COLO668 (cell line): ENCODE results near the gene SLC25A17.
A peak's percentile ranks its signal among the peaks of the same experiment; 100 is the strongest.
"Not testable (repeated sequence)": the region's sequence is repeated elsewhere in the genome, so short reads cannot be mapped to it uniquely, and the experiment has no call there.

ENCODE experiments used
- DNase-seq: peaks from one replicate; lab custom pipeline; 2025; ENCODE audit not compliant: unreplicated experiment; lab: John Stamatoyannopoulos, UW

Gene SLC25A17

DNA sequence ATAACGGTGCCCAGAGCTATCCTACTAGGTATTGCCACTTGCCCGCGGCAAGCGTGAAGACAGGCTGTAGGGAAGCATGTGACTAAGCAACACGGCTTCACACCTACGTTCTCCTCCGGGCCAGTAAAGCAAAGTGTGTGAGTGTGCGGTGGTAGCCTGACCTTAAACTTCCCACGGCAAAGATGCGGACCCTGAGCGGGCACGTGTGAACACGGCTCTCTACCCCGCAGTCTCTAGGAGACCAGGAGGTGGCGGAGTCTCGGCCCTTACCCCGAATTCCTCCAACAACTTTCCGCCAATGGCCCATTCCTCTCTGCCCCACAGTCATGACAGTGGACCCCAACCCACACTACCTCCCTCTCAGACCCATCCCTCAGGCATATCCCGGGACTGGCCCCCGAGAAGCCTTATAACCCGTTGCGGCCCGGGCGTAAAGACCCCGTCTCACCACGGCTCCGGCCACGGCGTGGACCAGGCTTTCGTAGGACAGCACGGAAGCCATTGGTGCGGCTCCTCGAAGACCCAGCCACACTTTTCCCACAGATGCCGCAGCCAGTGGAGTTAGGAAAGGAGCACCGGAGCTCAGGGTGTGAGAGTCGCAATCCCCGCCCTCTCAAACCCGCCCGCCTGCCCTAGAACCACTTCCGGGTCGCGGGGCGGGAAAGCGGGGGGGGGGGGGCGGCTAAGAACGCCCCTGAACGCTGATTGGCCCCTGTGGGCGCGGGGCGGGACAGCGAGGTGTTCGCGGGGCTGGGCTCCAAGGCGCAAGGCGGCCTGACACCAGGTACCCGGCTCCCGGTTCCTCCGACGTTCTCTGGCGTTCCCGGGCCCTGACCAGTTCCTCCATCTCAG, at the start of gene SLC25A17:
Gene SLC25A17 (minus strand): TSS at position 600 of the 852 bp plus-strand sequence. CDS start 98 bp downstream, at position 502.
- peak; percentile 94 for DNase-seq

GRCh38 chr22:40868379-40868778, 49.2 kb upstream of the SLC25A17 start:
- DNase-seq, result not testable (repeated sequence)

DNA sequence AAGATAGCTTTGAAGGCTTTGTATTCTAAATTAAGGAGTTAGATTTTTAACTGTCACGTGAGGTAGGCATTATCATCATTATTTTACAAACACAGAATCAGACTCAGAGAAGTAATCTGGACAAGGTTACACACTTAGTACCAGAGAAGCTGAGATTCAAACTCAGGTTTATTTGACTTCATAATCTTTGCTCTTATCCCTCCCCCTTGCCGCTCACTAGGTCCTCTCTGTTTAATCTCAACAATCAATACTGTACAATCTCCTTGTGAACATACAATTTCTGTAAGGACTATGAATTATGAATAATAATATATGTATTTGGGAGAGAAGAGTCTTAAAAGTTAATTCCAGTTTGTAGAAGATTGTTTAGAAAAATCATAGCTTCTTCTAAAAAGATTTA, 48.0 kb upstream of the SLC25A17 start:
- no peak for DNase-seq

DNA sequence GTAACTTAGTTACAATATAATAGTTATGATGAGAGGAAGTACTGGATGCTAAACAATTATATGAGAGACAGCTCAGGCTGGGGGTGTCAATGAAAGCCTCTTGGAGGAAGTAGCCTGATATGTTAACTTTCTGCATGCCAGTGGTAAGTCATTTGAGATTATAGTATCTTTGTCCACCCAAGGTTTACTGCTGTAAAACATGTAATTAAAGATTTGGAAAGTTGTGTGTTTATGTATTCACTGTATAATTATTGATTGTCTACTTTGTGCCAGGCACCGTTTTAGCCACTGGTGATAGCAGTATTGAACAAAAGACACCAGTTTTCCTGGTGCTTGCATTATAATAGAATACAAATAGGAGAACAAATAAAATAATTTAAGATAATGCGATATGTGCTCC, 43.4 kb upstream of the SLC25A17 start:
- no peak for DNase-seq

- DNase-seq, result no peak
Measured at GRCh38 chr22:40862013-40862412, 42.9 kb upstream of the SLC25A17 start, which contains the start of gene DNAJB7. TSS of gene DNAJB7 (minus strand) at chr22:40862113. CDS start at chr22:40861994, 119 bp downstream.

- no peak for DNase-seq
Measured at GRCh38 chr22:40857309-40857855, 38.2 kb upstream of the SLC25A17 start.

DNA sequence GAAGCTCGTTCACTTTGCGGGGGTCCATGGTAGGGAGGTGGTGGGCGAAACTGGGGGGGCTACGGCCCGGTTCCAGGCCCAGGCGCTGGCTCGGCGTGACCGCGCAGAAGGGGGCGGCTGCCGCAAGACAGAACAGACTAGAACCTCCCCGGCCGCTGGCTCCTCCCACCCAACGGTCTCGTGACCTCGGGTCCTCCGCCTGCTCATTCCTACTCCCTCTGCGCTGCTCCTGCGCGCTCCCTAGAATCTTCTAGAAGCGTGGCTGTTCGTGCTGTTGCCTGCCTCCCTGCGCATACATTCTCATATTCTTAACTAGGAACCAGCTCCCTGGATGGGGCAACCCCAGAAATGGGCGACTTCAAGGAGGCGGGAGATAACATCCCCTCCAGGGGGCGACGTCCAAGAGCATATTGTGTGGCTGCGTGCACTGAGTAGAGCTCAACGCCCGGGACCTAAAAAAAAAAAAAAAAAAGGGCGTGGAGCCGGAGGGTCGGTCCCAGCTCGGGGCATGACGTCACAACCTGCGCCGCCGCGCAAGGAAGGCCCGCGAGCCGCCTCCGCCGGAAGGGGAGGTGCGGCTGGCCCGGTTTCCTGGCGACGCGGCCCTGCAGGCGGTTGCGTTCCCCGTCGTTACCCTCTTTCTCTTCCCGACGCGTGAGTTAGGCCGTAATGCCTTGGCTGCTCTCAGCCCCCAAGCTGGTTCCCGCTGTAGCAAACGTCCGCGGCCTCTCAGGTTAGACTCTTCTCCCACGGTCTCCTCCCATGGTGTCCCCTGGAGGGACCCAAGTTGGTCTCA, 37.6 kb upstream of the SLC25A17 start, which contains the start of the genes ST13 and XPNPEP3:
Gene ST13 (minus strand): TSS at position 127 of the 796 bp plus-strand sequence. CDS start 99 bp downstream, at position 28.
Gene XPNPEP3 (plus strand): TSS at position 636 of the 796 bp plus-strand sequence. CDS start 34 bp downstream, at position 670.
- DNase-seq, result peak; percentile 97

DNA sequence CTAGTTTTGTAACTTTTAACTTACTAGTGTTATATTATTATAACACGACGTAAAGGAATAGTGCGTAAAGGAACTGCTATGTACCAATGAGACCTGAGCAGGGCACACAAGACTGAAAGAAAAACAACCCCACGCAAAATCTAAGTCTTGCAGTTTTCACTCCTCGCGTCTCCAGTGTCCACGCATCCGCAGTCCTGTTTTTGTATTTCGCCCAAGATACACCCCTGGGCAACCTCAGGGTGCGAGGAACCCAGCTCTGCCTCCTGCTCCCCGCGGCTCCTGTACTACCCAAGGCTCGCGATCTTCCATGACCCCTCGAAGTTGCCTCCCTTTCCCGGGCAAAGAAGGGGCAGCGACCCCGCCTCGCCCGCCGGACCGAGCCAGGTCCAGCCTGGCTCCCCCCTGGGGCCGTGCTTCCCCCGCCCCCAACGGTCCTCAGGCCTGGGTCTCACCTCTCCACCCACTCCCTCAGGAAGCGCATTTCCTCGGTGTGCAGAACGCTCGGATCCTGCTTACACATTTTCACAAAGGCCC, 36.9 kb upstream of the SLC25A17 start:
- peak; percentile 36 for DNase-seq

DNA sequence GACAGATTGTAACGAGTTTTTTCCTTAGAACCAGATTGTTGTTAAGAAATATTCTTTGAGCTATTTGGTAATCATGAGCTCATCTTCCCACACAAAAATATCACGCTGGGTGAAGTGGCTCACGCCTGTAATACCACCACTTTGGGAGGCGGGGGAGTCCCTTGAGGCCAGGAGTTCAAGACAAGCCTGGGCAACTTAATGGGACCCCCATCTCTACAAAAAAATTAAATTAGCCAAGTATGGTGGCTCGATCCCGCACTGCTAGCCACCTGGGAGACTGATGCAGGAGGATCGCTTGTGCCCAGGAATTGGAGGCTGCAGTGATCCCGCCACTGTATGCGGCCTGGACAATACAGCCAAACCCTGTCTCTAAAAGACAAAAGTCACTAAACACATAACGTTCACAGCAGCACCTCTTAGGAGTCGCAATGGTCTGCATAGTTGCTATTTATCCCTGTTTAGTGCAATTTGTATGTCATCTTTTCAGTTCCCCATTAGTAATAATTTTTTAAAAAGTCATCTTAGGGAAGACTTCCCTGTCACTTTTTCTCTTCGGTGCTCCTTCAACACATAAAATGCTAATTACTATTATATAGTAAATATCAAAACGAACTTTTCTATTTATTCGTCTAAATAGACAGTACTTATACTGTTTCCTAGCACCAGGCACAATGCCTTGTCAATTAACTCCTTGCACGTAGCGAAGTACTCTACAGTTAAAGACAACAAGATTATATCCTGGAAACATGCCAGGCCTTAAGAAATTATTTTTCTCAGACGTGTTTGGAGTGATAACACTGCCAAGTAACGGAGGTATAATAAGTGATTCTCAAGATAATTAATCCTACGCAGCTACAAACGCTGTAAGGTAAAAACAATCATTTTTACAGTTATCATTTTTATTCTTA, 36.2 kb upstream of the SLC25A17 start:
- no peak for DNase-seq

GRCh38 chr22:40853961-40854360, 34.8 kb upstream of the SLC25A17 start:
- DNase-seq, result no peak

- DNase-seq, result no peak
Measured at GRCh38 chr22:40853333-40853732, 34.2 kb upstream of the SLC25A17 start.

GRCh38 chr22:40845816-40846215, 26.7 kb upstream of the SLC25A17 start:
- not testable (repeated sequence) for DNase-seq

DNA sequence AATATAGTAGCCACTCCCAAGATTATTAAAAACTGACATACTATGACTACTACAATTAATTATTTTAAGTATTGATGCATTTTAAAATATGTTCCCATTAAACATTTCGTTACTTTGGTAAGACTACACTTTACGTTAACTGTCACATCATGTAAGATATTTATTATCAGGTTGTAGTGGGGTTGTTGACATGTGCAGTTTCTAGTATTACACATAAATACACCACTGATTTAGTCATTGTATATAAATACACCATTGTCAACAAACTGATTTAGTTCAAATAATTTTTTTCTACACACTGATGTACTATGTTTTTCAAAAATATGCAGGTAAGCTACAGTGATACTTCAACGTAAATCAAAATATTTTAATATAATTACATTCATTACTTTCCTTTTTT, 25.8 kb upstream of the SLC25A17 start:
- no peak for DNase-seq

GRCh38 chr22:40838486-40838885, 19.3 kb upstream of the SLC25A17 start:
- DNase-seq, result no peak

GRCh38 chr22:40834619-40835018, 15.5 kb upstream of the SLC25A17 start:
- no peak for DNase-seq

GRCh38 chr22:40829131-40829530, 10.0 kb upstream of the SLC25A17 start:
- DNase-seq, result no peak

DNA sequence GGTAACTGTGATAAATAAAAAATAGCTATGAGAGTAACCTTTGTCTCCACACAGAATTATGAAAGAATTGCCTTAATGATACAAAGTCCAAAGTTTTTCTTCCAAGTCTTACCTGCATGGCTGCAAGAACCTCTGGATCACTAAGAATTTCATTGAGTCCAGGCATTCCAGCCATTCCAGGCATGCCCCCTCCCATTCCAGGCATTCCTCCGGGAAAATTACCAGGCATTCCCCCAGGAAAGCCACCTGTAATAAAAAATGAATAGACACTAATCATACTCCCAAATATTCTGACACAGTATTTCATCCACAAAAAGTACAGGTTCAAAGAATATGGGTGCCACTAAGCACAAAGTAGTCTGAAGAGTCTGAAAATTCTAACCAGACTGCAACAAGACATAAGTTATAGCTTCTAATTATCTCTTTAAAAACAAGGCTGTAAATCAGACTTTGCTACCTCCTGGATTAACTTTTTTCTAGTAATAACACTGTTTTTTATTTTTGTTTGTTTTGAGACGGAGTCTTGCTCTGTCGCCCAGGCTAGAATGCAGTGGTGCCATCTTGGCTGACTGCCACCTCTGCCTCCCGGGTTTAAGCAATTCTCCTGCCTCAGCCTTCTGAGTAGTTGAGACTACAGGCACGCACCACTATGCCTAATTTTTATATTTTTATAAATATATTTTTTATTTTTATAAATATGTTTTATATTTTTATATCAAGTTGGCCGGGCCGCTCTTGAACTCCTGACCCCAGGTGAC, 8.0 kb upstream of the SLC25A17 start:
- DNase-seq, result no peak

DNA sequence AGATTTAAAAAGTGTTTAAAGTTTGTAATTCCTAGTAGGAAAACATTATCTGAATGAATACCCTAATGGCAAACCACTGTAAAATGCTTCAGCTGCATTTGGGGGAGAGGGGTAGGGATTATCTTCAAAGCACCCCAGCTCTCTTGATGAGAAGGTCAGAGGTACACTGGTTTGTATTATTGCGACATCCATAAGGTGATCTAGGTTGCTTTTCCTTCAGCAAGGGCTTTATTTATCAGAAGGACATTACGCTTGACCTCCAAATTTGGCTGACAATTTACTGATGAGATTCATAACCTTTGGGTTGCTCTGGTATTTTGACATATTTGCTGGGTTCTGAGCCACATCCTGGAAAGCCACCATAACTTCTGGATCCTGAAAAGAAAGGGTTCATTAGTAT, 7.1 kb upstream of the SLC25A17 start:
- DNase-seq, result not testable (repeated sequence)

- no peak for DNase-seq
Measured at GRCh38 chr22:40823426-40823825, 4.3 kb upstream of the SLC25A17 start.
